ENCODE measurements around the gene PLPPR3.

The PLPPR3 gene

DNA sequence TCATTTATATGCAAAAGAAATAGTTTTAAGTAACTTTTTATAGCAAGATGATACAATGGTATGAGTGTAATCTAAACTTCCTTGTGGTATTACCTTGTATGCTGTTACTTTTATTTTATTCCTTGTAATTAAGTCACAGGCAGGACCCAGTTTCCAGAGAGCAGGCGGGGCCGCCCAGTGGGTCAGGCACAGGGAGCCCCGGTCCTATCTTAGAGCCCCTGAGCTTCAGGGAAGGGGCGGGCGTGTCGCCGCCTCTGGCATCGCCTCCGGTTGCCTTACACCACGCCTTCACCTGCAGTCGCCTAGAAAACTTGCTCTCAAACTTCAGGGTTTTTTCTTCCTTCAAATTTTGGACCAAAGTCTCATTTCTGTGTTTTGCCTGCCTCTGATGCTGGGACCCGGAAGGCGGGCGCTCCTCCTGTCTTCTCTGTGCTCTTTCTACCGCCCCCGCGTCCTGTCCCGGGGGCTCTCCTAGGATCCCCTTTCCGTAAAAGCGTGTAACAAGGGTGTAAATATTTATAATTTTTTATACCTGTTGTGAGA lies 10.2 kb downstream of the PLPPR3 start:
- TF ChIP-seq GATA3 (IDR thresholded peaks at IDR 0.05; ENCODE audit: low read depth, low read length) (no peak), GATA2 (IDR thresholded peaks at IDR 0.05; ENCODE audit: low read depth, low read length) (no peak)

GRCh38 chr19:810883-811489 lies 10.8 kb downstream of the PLPPR3 start:
- no peak for TF ChIP-seq GATA2 (IDR thresholded peaks at IDR 0.05; ENCODE audit: low read depth, low read length)
- TF ChIP-seq GATA3 (IDR thresholded peaks at IDR 0.05; ENCODE audit: low read depth, low read length) = no peak

DNA sequence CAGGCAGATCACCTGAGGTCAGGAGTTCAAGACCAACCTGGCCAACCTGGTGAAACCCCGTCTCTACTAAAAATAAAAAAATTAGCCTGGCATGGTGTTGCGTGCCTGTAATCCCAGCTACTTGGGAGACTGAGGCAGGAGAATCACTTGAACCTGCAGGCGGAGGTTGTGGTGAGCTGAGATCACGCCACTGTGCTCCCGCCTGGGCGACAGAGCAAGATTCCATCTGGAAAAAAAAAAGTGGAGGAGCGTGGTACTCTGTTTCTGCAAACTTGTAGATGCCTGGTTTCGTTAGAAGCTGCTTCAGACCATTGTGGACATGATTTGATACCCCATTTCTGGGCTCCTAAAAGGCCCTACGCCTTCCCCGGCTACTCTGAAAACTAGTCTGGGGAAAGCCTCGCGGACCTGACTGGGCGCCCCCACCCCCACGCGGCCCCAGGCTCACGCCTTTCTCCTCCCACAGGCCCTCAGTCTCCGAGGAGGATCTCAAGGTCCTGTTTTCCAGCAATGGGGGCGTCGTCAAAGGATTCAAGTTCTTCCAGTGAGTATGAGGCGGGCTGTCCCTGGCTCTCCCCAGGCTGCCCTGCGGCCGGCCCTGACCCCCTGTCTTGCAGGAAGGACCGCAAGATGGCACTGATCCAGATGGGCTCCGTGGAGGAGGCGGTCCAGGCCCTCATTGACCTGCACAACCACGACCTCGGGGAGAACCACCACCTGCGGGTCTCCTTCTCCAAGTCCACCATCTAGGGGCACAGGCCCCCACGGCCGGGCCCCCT lies 11.5 kb downstream of the PLPPR3 start:
- TF ChIP-seq GATA3 (IDR thresholded peaks at IDR 0.05; ENCODE audit: low read depth, low read length) (no peak), GATA2 (IDR thresholded peaks at IDR 0.05; ENCODE audit: low read depth, low read length) (no peak)

DNA sequence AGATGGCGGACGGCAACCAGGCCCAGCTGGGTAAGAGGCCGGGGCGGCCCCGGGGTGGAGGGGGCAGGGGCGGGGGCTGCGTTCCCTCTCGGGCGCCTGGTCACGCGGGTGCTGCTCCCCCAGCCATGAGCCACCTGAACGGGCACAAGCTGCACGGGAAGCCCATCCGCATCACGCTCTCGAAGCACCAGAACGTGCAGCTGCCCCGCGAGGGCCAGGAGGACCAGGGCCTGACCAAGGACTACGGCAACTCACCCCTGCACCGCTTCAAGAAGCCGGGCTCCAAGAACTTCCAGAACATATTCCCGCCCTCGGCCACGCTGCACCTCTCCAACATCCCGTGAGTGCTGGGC lies 13.4 kb downstream of the PLPPR3 start:
- TF ChIP-seq GATA3 (IDR thresholded peaks at IDR 0.05; ENCODE audit: low read depth, low read length) (no peak), GATA2 (IDR thresholded peaks at IDR 0.05; ENCODE audit: low read depth, low read length) (no peak)

GRCh38 chr19:807627-808422 lies 13.9 kb downstream of the PLPPR3 start:
- TF ChIP-seq GATA2 (IDR thresholded peaks at IDR 0.05; ENCODE audit: low read depth, low read length) = no peak

GRCh38 chr19:806815-807421 lies 14.8 kb downstream of the PLPPR3 start:
- TF ChIP-seq GATA3 (IDR thresholded peaks at IDR 0.05; ENCODE audit: low read depth, low read length) (no peak), GATA2 (IDR thresholded peaks at IDR 0.05; ENCODE audit: low read depth, low read length) (no peak)

- TF ChIP-seq GATA2 (IDR thresholded peaks at IDR 0.05; ENCODE audit: low read depth, low read length) = no peak
- TF ChIP-seq GATA3 (IDR thresholded peaks at IDR 0.05; ENCODE audit: low read depth, low read length) = no peak
Measured at GRCh38 chr19:805600-806550, 15.9 kb downstream of the PLPPR3 start.

DNA sequence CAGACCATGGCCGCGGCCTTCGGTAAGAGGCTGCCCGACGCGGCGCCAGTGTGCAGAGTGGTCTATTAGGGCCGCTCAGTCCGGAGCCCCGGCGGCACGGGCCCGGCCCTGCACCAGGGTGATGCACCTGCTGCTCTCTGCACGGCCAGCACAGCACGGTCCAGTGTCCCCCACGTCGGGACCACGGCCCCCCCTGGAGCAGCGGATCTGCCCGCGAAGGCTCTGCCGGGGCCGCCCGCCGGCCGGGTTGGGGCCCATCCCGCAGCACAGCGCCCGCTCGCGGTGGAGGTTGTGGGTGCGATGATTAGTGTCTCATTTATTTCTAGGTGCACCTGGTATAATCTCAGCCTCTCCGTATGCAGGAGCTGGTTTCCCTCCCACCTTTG lies 16.6 kb downstream of the PLPPR3 start:
- TF ChIP-seq GATA2 (IDR thresholded peaks at IDR 0.05; ENCODE audit: low read depth, low read length) (no peak), GATA3 (IDR thresholded peaks at IDR 0.05; ENCODE audit: low read depth, low read length) (no peak)

GRCh38 chr19:804419-805165 lies 17.2 kb downstream of the PLPPR3 start:
- TF ChIP-seq GATA3 (IDR thresholded peaks at IDR 0.05; ENCODE audit: low read depth, low read length) (no peak), GATA2 (IDR thresholded peaks at IDR 0.05; ENCODE audit: low read depth, low read length) (no peak)

- no peak for TF ChIP-seq GATA3 (IDR thresholded peaks at IDR 0.05; ENCODE audit: low read depth, low read length)
- TF ChIP-seq GATA2 (IDR thresholded peaks at IDR 0.05; ENCODE audit: low read depth, low read length) = no peak
Measured at GRCh38 chr19:803686-804418, 17.9 kb downstream of the PLPPR3 start.

GRCh38 chr19:803099-803561 lies 18.6 kb downstream of the PLPPR3 start:
- TF ChIP-seq GATA3 (IDR thresholded peaks at IDR 0.05; ENCODE audit: low read depth, low read length) (no peak), GATA2 (IDR thresholded peaks at IDR 0.05; ENCODE audit: low read depth, low read length) (no peak)

Measured in SH-SY5Y (cell line).